GM12875 (cell line): ENCODE measurements around the gene ZNF101.
A peak's percentile ranks its signal among the peaks of the same experiment; 100 is the strongest.

Source experiments
- H3K4me3 ChIP-seq: one replicate; pipeline ENCODE4 v1.5.1; 2011; ENCODE audit warnings: low read depth, low read length, control low read depth
- CTCF ChIP-seq: IDR thresholded peaks from 2 replicates; pipeline ENCODE4 v1.5.1; 2011; ENCODE audit warnings: low read depth, mild to moderate bottlenecking, control low read depth, inconsistent platforms, low read length, moderate library complexity, borderline replicate concordance; ENCODE audit not compliant: insufficient read depth

ZNF101 gene

GRCh38 chr19:19668230-19669012 is at the start of gene ZNF101:
Gene ZNF101, plus strand, starts transcription at chr19:19668839. Its CDS starts 125 bp downstream, at chr19:19668964.
- H3K4me3 ChIP-seq = peak within 1 kb of the TSS; percentile 95
- TF ChIP-seq CTCF = no peak

- peak overlapping the region; percentile 43 for H3K4me3 ChIP-seq
- TF ChIP-seq CTCF = no peak
Measured at GRCh38 chr19:19619181-19619848, 49.3 kb upstream of the ZNF101 start.

GRCh38 chr19:19619849-19620210 is 48.8 kb upstream of the ZNF101 start:
- no peak for TF ChIP-seq CTCF

GRCh38 chr19:19623383-19623782 is 45.3 kb upstream of the ZNF101 start:
- no peak for TF ChIP-seq CTCF
- no peak overlapping the region for H3K4me3 ChIP-seq

More at GRCh38 chr19:19619849-19620210, 48.8 kb upstream of the ZNF101 start:
- no peak overlapping the region for H3K4me3 ChIP-seq

DNA sequence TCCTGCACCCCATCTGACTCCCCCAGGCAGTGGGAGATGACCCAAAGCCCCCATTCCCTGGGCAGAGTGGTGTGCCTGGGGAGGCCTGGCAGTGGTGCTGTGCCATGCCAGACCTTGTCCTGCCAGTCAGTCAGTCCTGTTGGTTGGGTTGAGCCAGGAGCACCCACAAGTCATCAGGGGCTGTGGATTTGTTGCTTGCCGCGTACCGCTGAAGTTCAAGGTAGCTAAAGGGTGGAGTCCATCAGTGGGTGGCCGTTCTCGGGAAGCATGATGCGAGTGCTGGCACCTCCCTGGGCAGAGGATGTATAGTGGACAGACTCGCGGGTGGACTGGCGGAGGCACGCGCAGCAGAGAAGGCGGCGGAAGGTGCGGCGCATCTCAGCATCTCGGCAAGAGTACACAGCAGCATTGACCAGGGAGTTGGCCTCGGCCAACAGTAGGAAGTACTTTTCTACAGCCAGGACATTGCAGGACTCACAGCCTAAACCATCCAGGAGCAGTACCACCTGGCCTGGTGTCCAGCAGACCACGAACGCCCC is 44.5 kb upstream of the ZNF101 start:
- H3K4me3 ChIP-seq = no peak overlapping the region
- TF ChIP-seq CTCF = no peak

- no peak for TF ChIP-seq CTCF
- H3K4me3 ChIP-seq = peak overlapping the region; percentile 79
Measured at GRCh38 chr19:19626516-19627472, 41.8 kb upstream of the ZNF101 start.
